C1 segment of cervical spinal cord (tissue), 14 donors: ENCODE measurements around the gene FCRL1.

Source experiments
- DNase-seq, 14 donors: peaks; one replicate each; lab custom pipeline; 2025; lab: John Stamatoyannopoulos, UW

FCRL1 gene

DNA sequence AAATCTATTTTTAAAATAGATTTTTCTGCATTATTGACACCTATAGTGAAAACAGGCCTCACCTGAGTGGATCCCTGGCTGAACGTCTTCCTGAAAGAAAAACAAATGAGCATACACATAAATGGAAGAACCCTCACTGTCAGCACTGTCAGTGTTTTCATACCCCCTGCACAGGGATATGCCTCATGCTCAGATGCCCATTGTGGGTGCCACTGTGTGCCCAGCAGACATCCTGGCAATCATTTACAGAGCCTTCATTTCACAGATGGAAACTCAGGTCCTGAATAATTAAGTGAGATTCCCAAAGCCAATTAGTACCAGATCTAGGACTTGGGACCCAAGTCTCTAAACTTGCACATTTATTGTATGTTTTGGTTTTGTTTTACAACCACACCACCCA lies 19.9 kb downstream of the FCRL1 start:
- DNase-seq = no peak

DNA sequence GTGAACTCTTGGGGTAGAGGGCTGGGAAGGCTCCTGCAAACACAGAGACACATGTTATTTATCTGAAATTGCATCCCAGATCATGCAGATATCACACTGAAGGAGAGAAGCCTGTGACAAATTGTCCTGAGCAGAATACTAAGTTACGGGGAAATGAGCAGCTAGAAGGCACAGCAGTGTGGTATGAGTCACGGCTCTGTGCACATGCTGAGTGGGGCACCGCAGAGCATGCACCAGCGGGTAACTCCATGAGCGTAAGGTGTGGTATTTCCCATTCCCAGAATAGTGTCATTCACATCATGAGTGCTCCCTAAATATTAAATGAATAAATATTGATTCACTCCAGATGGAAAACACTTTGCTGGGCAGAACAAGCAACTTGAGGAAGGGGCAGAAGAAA lies 21.7 kb downstream of the FCRL1 start:
- no peak for DNase-seq

- DNase-seq = no peak
These were observed 34.7 kb downstream of the FCRL1 start for GRCh38 chr1:157785248-157785647.

DNA sequence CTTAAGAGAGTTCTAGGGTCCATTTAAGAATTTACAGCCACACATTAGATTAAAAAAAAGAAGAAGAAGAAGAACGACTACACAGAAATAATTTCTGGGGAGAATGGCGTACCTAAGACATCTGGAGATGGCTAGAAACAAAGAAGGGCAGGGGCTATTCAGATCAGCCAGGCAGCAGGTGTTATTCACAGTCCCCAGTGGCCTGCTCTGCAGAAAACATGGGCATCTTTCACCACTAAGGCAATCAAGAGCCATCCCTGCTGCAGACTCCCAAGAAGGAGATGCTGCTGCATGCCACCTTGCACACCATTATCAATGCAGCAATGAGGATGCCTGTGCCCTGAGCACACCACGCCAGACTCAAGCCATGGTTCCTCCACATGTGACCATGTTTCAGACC lies 35.1 kb downstream of the FCRL1 start:
- DNase-seq = no peak

DNA sequence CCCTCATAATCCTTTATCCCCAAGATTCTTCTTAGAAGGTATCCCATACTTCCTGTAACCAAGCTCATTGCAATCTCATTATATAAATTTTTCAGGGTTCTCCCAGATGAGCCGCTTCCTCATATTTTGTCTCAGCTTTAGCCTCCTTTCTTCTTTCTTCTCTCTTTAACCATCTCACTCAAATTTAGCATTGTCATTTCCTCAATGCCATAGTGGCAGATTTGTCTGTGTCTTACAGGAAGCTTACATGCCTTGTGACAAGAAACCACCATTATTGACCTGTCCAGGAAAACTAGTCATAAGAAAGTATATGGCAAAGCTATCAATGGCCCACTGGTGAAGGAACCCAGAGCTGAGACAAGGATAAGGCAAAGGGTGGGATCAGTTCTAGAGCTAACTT lies 37.0 kb downstream of the FCRL1 start:
- DNase-seq = no peak

DNA sequence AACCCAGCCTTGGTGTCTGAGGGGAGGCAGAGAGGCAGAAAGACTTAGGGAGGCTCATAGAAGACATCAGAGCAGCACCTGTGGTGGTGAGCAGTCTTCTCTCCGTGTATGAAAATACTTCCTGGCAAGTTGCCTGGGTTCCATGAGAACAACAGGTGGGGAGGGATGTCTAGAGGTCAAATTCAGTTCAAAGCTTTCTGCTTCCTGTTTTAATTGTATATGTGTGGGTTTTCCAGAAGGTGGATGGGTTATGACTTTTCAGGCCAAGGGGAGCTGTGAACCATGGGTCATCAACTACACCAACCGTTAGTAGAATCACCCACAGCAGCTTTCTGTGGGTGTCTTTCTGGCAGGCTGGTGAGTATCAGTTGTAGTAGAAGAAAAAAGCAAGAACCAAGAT lies 38.9 kb downstream of the FCRL1 start:
- DNase-seq = no peak

GRCh38 chr1:157776971-157777391 lies 42.9 kb downstream of the FCRL1 start, which contains the start of gene FCRL2:
TSS of gene FCRL2 (minus strand) at chr1:157777132. CDS start at chr1:157777073, 59 bp downstream.
- DNase-seq = no peak

- no peak for DNase-seq
These were observed 44.6 kb downstream of the FCRL1 start for GRCh38 chr1:157775101-157775870.

DNA sequence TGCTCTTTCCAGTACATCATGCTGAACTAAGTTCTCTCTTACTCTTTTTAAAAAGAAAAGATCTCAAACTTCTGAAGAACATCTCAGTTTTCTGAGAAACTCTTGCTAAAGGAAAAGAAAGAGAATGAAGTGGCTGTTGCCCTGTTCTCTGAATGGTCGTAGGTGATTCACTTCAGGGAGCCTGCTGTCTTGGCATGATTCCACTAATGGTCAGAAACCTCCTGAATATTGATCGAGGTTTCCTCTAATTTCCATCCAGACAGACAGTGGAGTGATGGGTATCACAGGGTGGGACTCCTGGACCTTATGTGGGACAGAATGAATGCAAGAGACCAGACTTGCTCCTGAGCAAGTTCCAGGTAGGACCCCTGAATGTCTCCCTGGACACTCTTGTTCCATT lies 45.5 kb downstream of the FCRL1 start:
- no peak for DNase-seq

- DNase-seq = no peak
These were observed 46.2 kb downstream of the FCRL1 start for GRCh38 chr1:157773493-157774350.

DNA sequence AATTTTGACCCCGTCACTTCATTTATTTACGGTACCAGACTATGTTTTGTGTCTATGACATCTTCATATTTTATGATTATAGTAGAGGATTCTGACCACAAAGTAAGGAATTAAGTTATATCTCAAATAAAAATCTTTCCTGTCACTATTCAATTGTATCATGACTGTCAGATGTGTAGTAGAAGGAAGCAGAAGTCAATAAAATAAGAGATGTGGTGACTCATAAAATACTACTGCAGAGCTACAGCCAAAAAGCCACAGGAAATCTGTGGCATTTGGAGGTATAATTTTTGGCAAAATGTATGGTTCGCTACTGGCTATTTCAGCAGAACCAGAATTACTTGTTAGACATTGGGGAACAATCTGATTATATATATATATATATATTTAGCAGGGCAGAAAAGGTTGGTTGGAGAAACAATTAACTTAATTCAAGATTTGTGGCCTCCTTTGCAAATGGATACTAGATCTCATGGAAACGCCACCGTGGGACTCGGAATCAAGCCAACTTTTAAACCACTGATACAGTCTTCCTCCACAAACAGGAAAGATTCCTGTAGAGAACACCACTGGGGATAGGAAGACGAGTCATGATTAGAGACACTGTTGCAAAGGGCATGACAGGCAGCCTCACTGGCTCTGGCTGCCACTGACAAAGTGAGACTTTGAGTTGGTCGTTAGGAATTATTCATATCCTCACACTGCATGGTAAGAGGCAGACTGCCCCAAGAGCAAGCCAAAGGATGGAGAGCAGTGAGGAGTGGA lies 48.1 kb downstream of the FCRL1 start:
- DNase-seq = no peak

GRCh38 chr1:157770442-157771043 lies 49.4 kb downstream of the FCRL1 start:
- no peak for DNase-seq

DNA sequence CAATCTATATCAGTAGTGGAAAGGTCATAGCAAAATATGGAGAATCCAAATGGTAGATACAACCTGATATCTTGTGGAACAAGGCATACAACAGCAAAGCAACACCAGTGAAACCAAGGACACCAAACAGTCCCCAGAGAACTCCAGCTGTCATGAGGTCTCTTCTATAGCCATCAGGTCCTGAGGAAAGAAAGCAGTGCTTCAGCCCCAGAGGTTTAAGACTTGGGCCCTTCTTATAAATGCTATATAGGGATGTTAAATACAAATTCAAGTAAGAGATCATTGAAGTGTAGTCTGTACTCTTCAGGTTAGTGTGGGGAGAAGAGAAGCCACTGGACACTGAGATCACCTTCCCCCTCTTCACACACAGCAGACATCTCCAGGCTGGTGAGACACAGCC lies 53.1 kb downstream of the FCRL1 start:
- no peak for DNase-seq

GRCh38 chr1:157758018-157758417 lies 61.9 kb downstream of the FCRL1 start:
- DNase-seq = no peak

- DNase-seq = no peak
These were observed 66.3 kb downstream of the FCRL1 start for GRCh38 chr1:157753611-157754010.

DNA sequence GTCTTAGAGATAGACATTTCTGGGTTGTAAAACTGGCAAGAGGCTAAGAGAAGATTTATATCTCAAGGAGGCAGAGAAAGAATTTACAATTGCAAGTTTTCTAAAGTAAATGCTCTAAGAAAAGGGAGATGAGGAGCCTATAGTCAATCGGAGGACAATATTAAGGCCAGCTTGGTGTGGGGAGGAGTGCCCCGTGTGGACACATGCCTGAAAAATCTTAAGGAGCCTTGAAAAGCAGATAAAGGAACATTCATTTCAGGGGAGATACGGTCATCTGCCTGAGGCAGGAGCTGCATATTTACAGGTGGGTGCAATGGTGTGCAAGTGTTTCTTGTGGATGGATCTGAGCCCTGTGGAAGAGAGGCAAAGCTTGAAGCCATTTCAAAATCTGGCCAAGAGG lies 68.6 kb downstream of the FCRL1 start:
- DNase-seq = no peak

- DNase-seq = no peak
These were observed 71.6 kb downstream of the FCRL1 start for GRCh38 chr1:157748262-157748817.
